Measurements from ENCODE around the gene SCAMP5. TPM values are rescaled to one million over a fixed set of nuclear protein-coding genes. Genes with fewer than 3 reads are reported as not detected.

The SCAMP5 gene
- total RNA-seq, 2 donors from 2014 or later: 21.9 to 33.5 TPM

- TF ChIP-seq, protein P1, sequence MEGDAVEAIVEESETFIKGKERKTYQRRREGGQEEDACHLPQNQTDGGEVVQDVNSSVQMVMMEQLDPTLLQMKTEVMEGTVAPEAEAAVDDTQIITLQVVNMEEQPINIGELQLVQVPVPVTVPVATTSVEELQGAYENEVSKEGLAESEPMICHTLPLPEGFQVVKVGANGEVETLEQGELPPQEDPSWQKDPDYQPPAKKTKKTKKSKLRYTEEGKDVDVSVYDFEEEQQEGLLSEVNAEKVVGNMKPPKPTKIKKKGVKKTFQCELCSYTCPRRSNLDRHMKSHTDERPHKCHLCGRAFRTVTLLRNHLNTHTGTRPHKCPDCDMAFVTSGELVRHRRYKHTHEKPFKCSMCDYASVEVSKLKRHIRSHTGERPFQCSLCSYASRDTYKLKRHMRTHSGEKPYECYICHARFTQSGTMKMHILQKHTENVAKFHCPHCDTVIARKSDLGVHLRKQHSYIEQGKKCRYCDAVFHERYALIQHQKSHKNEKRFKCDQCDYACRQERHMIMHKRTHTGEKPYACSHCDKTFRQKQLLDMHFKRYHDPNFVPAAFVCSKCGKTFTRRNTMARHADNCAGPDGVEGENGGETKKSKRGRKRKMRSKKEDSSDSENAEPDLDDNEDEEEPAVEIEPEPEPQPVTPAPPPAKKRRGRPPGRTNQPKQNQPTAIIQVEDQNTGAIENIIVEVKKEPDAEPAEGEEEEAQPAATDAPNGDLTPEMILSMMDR (conservative IDR thresholded peaks at IDR 0.05): no peak
- no peak for DNase-seq
- Histone ChIP-seq H3K9me3 (ENCODE audit: control insufficient read depth, low read length) (no peaks in the 10 kb centered on the region), H3K4me1 (ENCODE audit: control insufficient read depth, insufficient read depth, low read length) (no peaks in the 10 kb centered on the region), H3K27me3 (ENCODE audit: control insufficient read depth, insufficient read depth, low read length, poor library complexity, severe bottlenecking) (peaks cover 28% of the 10 kb centered on the region), H3K4me3 (ENCODE audit: low read length) (no peak overlapping the region), H3K36me3 (ENCODE audit: control insufficient read depth, insufficient read depth, low read length) (no peaks in the 10 kb centered on the region), H3K27ac (ENCODE audit: low read depth, low read length) (no peak overlapping the region), H3K9ac (ENCODE audit: extremely low read depth, low read length, poor library complexity, severe bottlenecking) (no peak overlapping the region)
- Mint-ChIP-seq H3K27me3 (ENCODE audit: insufficient read depth) (peaks cover 31% of the 10 kb centered on the region), H3K27ac (no peak overlapping the region), H3K9me3 (no peaks in the 10 kb centered on the region), H3K4me1 (peaks cover 8% of the 10 kb centered on the region), H3K36me3 (ENCODE audit: low read depth) (peaks cover 4% of the 10 kb centered on the region), H3K4me3 (no peak overlapping the region)
- WGBS, 2 experiments (ENCODE audit: insufficient coverage in 1 of 2, insufficient read length in 1 of 2): 40 to 82% methylated on average over 1 of the region's 1 CpG
Observed at GRCh38 chr15:74992619-74993018, 2.7 kb upstream of the SCAMP5 start.

DNA sequence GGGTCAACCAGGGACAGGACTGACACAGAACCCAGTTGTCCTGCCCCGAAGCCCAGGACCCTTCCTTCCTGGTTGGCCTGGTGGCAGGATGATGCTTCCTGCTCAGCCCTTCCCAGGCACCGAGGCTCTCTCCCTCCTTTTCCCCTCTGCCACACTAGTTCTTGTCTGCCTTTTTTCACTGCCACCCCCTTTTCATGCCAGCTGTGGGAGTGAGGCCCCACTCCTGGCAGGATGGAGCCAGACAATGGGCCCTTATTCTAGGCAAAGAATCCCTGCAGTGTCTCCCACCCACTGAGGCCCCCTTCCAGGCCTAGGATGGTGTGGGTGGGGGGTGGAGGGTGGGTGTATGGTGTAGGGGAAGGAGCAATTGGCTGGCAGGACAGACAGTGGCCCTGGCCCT, 1.1 kb upstream of the SCAMP5 start:
- DNase-seq: no peak
- peaks cover 8% of the 10 kb centered on the region for H3K4me1 Mint-ChIP-seq
- H3K9me3 Mint-ChIP-seq: no peaks in the 10 kb centered on the region
- peaks cover 5% of the 10 kb centered on the region for H3K36me3 Mint-ChIP-seq (ENCODE audit: low read depth)
- H3K27ac ChIP-seq (ENCODE audit: low read depth, low read length): no peak overlapping the region
- H3K4me1 ChIP-seq (ENCODE audit: control insufficient read depth, insufficient read depth, low read length): no peaks in the 10 kb centered on the region
- no peaks in the 10 kb centered on the region for H3K9me3 ChIP-seq (ENCODE audit: control insufficient read depth, low read length)
- no peaks in the 10 kb centered on the region for H3K36me3 ChIP-seq (ENCODE audit: control insufficient read depth, insufficient read depth, low read length)
- no peak overlapping the region for H3K4me3 ChIP-seq (ENCODE audit: low read length)
- H3K4me3 Mint-ChIP-seq: no peak overlapping the region
- TF ChIP-seq, protein P1 (conservative IDR thresholded peaks at IDR 0.05): no peak
- peaks cover 32% of the 10 kb centered on the region for H3K27me3 Mint-ChIP-seq (ENCODE audit: insufficient read depth)
- H3K27ac Mint-ChIP-seq: no peak overlapping the region
- peaks cover 31% of the 10 kb centered on the region for H3K27me3 ChIP-seq (ENCODE audit: control insufficient read depth, insufficient read depth, low read length, poor library complexity, severe bottlenecking)
- no peak overlapping the region for H3K9ac ChIP-seq (ENCODE audit: extremely low read depth, low read length, poor library complexity, severe bottlenecking)
- WGBS, 2 experiments (ENCODE audit: insufficient coverage in 1 of 2, insufficient read length in 1 of 2): 67 to 87% methylated on average over 1 to 2 of the region's 2 CpGs

GRCh38 chr15:74994685-74995084, 678 bp upstream of the SCAMP5 start:
- Mint-ChIP-seq H3K4me1 (peaks cover 8% of the 10 kb centered on the region), H3K9me3 (no peaks in the 10 kb centered on the region), H3K4me3 (no peak overlapping the region), H3K36me3 (ENCODE audit: low read depth) (peaks cover 5% of the 10 kb centered on the region), H3K27ac (no peak overlapping the region), H3K27me3 (ENCODE audit: insufficient read depth) (peaks cover 31% of the 10 kb centered on the region)
- no peaks in the 10 kb centered on the region for H3K36me3 ChIP-seq (ENCODE audit: control insufficient read depth, insufficient read depth, low read length)
- H3K27ac ChIP-seq (ENCODE audit: low read depth, low read length): no peak overlapping the region
- H3K4me1 ChIP-seq (ENCODE audit: control insufficient read depth, insufficient read depth, low read length): no peaks in the 10 kb centered on the region
- H3K27me3 ChIP-seq (ENCODE audit: control insufficient read depth, insufficient read depth, low read length, poor library complexity, severe bottlenecking): peaks cover 31% of the 10 kb centered on the region
- TF ChIP-seq, protein P1 (conservative IDR thresholded peaks at IDR 0.05): no peak
- H3K9me3 ChIP-seq (ENCODE audit: control insufficient read depth, low read length): no peaks in the 10 kb centered on the region
- no peak overlapping the region for H3K9ac ChIP-seq (ENCODE audit: extremely low read depth, low read length, poor library complexity, severe bottlenecking)
- no peak overlapping the region for H3K4me3 ChIP-seq (ENCODE audit: low read length)
- 58 to 60% methylated on average over 5 of the region's 5 CpGs for WGBS, 2 experiments (ENCODE audit: insufficient coverage in 1 of 2, insufficient read length in 1 of 2)
- DNase-seq: no peak

Measured in endodermal cell (in vitro differentiated cells).